Raji (cell line): ENCODE measurements around the gene RNU6-9.

ENCODE experiments used
- POLR2A ChIP-seq: IDR thresholded peaks from 2 replicates; pipeline ENCODE4 v1.6.1; 2011; ENCODE audit warnings: low read depth, low read length, control low read depth; ENCODE audit not compliant: insufficient read depth

RNU6-9 gene

GRCh38 chr19:892894-893689 lies at the start of gene RNU6-9, which contains the start of gene MED16:
RNU6-9 (plus strand) TSS chr19:893484.
MED16 (minus strand) TSS chr19:893187; CDS start chr19:891131, 2,056 bp downstream.
- peak; percentile 82 for TF ChIP-seq POLR2A

- no peak for TF ChIP-seq POLR2A
These were observed 49.3 kb upstream of the RNU6-9 start for GRCh38 chr19:843836-844545.

GRCh38 chr19:844546-844971 lies 48.7 kb upstream of the RNU6-9 start:
- TF ChIP-seq POLR2A, result no peak

- TF ChIP-seq POLR2A, result no peak
These were observed 47.4 kb upstream of the RNU6-9 start for GRCh38 chr19:845707-846521.

GRCh38 chr19:848386-848921 lies 44.8 kb upstream of the RNU6-9 start:
- no peak for TF ChIP-seq POLR2A

- TF ChIP-seq POLR2A, result no peak
These were observed 42.9 kb upstream of the RNU6-9 start for GRCh38 chr19:850221-850978.

- no peak for TF ChIP-seq POLR2A
These were observed 42.3 kb upstream of the RNU6-9 start for GRCh38 chr19:850979-851335.

GRCh38 chr19:852136-853013 lies 40.9 kb upstream of the RNU6-9 start, which contains the start of gene ELANE:
ELANE (plus strand) TSS chr19:852303; CDS start chr19:852329, 26 bp downstream.
- TF ChIP-seq POLR2A, result no peak

GRCh38 chr19:853014-853585 lies 40.2 kb upstream of the RNU6-9 start:
- no peak for TF ChIP-seq POLR2A

- TF ChIP-seq POLR2A, result no peak
These were observed 38.7 kb upstream of the RNU6-9 start for GRCh38 chr19:854549-854948.

- no peak for TF ChIP-seq POLR2A
These were observed 38.1 kb upstream of the RNU6-9 start for GRCh38 chr19:855142-855541.

GRCh38 chr19:855566-856120 lies 37.6 kb upstream of the RNU6-9 start:
- TF ChIP-seq POLR2A, result no peak

GRCh38 chr19:858284-858683 lies 35.0 kb upstream of the RNU6-9 start:
- no peak for TF ChIP-seq POLR2A
